GM12873 (cell line): Measurements from ENCODE around the gene SPATA32.

ENCODE experiments used
- TF ChIP-seq, protein P1 (sequence below): IDR thresholded peaks from 2 replicates; pipeline ENCODE4 v1.5.1; 2012; ENCODE audit warnings: low read depth, mild to moderate bottlenecking, moderate library complexity, low read length, control low read depth; ENCODE audit not compliant: insufficient read depth; ENCODE audit errors: missing control alignments

The SPATA32 gene

GRCh38 chr17:45261577-45262515, at the start of gene SPATA32:
TSS of gene SPATA32 (minus strand) at chr17:45262094. CDS start at chr17:45262016, 78 bp downstream.
- TF ChIP-seq, protein P1, sequence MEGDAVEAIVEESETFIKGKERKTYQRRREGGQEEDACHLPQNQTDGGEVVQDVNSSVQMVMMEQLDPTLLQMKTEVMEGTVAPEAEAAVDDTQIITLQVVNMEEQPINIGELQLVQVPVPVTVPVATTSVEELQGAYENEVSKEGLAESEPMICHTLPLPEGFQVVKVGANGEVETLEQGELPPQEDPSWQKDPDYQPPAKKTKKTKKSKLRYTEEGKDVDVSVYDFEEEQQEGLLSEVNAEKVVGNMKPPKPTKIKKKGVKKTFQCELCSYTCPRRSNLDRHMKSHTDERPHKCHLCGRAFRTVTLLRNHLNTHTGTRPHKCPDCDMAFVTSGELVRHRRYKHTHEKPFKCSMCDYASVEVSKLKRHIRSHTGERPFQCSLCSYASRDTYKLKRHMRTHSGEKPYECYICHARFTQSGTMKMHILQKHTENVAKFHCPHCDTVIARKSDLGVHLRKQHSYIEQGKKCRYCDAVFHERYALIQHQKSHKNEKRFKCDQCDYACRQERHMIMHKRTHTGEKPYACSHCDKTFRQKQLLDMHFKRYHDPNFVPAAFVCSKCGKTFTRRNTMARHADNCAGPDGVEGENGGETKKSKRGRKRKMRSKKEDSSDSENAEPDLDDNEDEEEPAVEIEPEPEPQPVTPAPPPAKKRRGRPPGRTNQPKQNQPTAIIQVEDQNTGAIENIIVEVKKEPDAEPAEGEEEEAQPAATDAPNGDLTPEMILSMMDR, result no peak

DNA sequence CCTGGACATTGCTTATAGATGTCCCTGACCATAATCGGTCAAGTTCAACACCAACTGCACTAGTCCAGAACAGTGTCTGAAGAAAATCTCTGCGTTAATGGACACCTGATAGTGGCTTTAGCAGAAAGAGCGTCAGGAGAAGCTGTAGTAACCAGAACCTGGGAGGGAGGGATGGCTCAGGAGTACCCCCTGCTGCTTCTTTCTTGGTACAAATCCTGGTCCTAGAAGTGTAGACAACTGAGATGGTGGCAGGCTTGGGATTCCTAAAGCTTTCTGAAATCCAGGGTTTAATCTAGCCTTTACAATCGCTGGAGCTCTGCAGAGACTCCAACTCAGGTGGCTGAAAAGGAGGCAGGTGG, 49.5 kb upstream of the SPATA32 start:
- TF ChIP-seq, protein P1, result peak; percentile 23

- TF ChIP-seq, protein P1, result no peak
Measured at GRCh38 chr17:45310380-45311324, 48.8 kb upstream of the SPATA32 start.

DNA sequence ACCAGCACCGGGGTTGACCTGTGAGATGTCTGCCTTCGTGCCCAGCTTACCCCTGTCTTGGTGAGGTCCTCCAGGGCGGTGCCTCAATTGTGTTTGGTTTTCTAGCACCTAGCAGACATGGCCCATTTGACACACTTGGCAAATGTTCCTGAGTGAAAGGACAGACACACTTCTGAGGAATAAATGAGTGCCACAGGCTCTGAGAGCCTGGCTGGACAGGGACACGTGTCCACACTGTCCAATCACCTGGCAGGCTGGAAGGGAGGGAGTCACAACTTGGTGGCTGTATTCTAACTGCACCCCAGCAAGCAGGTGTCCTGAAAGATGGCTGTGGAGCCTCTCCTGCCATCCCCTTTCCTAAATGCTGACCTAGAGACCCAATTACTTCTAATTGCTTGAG, 47.5 kb upstream of the SPATA32 start:
- TF ChIP-seq, protein P1, result no peak

DNA sequence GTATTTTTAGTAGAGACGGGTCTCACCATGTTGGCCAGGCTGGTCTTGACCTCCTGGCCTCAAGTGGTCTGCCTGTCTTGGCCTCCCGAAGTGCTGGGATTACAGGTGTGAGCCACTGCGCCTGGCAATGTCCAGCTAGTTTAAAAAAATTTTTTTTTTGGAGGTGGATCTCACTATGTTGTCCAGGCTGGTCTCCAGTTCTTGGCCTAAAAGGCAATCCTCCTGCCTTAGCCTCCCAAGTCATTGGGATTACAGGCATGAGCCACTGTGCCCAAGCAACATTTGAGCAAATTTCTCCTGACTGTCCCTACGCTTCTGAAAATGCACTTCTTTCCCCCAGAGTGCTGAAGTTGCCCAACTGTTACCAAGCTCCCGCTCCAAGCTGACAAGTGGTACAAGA, 46.9 kb upstream of the SPATA32 start:
- TF ChIP-seq, protein P1, result no peak

DNA sequence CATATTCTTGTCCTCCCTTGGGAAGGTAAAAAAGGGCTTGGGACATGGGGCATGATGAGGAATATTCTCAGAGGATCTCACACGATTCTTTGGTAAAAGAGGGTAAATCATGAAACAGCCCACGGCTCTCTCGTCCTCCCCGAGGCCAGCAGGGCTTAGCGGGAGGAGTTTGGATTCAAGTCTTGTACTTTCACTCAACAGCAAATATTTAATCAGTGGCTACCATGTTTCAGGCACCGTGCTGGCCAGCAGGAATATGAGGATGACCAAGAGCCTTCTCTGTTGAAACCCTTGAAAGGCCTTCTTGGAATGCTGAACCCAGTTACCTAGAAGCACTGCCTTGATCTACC, 46.1 kb upstream of the SPATA32 start:
- TF ChIP-seq, protein P1, result no peak
